Chondrocyte (in vitro differentiated cells): ENCODE measurements around the gene TPBGL. TPM values are rescaled to one million over a fixed set of nuclear protein-coding genes. Genes with fewer than 3 reads are reported as not detected.

Experiments
- DNase-seq: peaks from one replicate; pipeline ENCODE4 v3.0.0; 2021; ENCODE audit warnings: mixed read lengths, low spot score
- H3K27ac Mint-ChIP-seq: one replicate; pipeline ENCODE4 v1.8.0; 2021; ENCODE audit warnings: mild to moderate bottlenecking, moderate library complexity, mixed read lengths; ENCODE audit not compliant: unreplicated experiment
- H3K27me3 Mint-ChIP-seq: 2 replicates; pipeline ENCODE4 v1.8.0; 2021; ENCODE audit warnings: low read depth, mixed read lengths
- H3K36me3 Mint-ChIP-seq: 2 replicates; pipeline ENCODE4 v1.8.0; 2021; ENCODE audit warnings: low read depth, mixed read lengths
- H3K4me1 Mint-ChIP-seq: 2 replicates; pipeline ENCODE4 v1.8.0; 2021; ENCODE audit warnings: low read depth, mild to moderate bottlenecking, mixed read lengths
- H3K4me3 Mint-ChIP-seq: one replicate; pipeline ENCODE4 v1.8.0; 2021; ENCODE audit warnings: mild to moderate bottlenecking, moderate library complexity, mixed read lengths; ENCODE audit not compliant: unreplicated experiment
- H3K9me3 Mint-ChIP-seq: 2 replicates; pipeline ENCODE4 v1.8.0; 2021; ENCODE audit warnings: low read depth, mixed read lengths
- total RNA-seq: library from RNA; stranded (reverse); gene quantifications from 3 replicates; pipeline ENCODE4 v1.2.1, GENCODE V29; 2021
- TF ChIP-seq, protein P1 (sequence below): fragments of 200-600 bp; sonication (generic); IDR thresholded peaks from 2 replicates; pipeline ENCODE4 v1.5.0; 2021; ENCODE audit warnings: antibody characterized with exemption, mild to moderate bottlenecking, moderate library complexity

Gene TPBGL
- total RNA-seq, 1 donor from 2014 or later, result 0.82 TPM

DNA sequence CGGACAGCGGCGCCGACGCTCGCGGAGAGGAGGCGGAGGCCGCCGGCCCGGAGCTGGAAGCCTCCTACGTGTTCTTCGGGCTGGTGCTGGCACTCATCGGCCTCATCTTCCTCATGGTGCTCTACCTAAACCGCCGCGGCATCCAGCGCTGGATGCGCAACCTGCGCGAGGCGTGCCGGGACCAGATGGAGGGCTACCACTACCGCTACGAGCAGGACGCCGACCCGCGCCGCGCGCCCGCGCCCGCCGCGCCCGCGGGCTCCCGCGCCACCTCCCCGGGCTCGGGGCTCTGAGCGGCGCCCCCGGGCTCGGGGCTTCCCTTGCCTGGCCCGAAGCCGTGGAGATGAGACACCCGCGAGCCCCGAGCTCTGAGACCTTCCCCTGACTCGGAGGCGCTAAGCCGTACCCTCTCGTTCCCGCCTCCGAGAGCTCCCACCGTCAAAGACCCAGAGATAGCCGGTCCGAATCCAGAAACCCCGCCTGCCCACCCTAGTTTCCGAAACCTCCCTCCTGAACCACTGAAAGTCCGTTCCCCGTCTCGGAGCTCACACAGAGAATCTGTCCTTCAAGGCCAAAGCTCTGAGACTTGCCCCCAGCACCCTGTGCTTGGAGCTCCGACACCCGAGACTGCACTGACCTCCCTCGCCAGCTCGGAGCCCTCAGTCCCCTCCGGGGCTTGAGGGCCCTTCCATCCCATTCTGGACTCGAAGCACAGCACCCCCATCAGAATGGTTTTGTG, 1.5 kb downstream of the TPBGL start:
- DNase-seq, result peak; percentile 86
- TF ChIP-seq, protein P1, sequence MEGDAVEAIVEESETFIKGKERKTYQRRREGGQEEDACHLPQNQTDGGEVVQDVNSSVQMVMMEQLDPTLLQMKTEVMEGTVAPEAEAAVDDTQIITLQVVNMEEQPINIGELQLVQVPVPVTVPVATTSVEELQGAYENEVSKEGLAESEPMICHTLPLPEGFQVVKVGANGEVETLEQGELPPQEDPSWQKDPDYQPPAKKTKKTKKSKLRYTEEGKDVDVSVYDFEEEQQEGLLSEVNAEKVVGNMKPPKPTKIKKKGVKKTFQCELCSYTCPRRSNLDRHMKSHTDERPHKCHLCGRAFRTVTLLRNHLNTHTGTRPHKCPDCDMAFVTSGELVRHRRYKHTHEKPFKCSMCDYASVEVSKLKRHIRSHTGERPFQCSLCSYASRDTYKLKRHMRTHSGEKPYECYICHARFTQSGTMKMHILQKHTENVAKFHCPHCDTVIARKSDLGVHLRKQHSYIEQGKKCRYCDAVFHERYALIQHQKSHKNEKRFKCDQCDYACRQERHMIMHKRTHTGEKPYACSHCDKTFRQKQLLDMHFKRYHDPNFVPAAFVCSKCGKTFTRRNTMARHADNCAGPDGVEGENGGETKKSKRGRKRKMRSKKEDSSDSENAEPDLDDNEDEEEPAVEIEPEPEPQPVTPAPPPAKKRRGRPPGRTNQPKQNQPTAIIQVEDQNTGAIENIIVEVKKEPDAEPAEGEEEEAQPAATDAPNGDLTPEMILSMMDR, result no peak
- Mint-ChIP-seq H3K27me3 (peaks cover 35% of the 10 kb centered on the region), H3K4me1 (peaks cover 7% of the 10 kb centered on the region), H3K27ac (no peak overlapping the region), H3K4me3 (peak overlapping the region; percentile 76), H3K36me3 (no peaks in the 10 kb centered on the region), H3K9me3 (no peaks in the 10 kb centered on the region)

DNA sequence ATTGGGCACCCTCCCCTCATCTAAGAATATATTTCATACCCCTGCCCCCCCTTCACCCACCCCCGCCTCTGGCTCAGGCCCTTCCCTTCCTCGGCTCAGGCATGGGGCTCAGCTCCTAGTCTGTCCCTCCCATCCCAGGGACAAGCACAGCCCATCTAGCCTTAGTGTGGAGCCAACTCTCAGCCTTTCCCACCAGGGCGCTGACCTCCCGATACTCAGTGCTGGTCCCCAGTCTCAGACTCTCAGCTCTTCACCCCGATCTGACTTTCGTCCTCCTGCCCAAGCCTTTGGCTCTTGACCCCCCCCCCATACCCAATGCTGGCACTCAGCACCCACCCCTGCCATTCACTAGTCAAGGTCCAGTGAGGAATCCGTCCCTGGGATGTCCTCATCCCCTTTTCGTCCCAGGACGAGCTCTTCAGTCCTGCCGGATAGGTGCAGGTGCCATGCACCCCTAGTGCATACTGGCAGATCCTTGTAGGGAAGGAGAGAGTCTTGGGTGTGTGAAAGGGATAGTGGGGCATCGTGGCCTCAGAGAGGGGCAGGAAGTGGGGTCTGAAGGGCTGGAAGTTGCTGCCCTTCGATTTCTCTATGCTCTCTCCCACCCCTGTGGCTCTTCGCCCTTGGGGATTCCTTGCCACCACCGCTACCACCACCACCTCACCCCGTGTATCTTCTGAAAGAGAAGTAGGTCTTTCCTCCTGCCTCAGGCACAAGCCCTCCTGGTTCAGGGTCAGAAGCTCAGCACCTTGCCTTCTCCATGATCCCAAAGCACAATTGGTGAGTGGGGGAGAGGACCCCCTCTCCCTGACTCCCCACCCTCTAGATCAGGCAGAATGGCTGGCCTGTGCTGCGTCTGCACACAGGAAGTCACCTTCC, 2.4 kb downstream of the TPBGL start:
- no peaks in the 10 kb centered on the region for H3K9me3 Mint-ChIP-seq
- H3K27me3 Mint-ChIP-seq, result peaks cover 33% of the 10 kb centered on the region
- peak overlapping the region; percentile 76 for H3K4me3 Mint-ChIP-seq
- peak; percentile 64 for DNase-seq
- H3K27ac Mint-ChIP-seq, result no peak overlapping the region
- TF ChIP-seq, protein P1, result no peak
- H3K4me1 Mint-ChIP-seq, result peaks cover 7% of the 10 kb centered on the region
- H3K36me3 Mint-ChIP-seq, result no peaks in the 10 kb centered on the region

DNA sequence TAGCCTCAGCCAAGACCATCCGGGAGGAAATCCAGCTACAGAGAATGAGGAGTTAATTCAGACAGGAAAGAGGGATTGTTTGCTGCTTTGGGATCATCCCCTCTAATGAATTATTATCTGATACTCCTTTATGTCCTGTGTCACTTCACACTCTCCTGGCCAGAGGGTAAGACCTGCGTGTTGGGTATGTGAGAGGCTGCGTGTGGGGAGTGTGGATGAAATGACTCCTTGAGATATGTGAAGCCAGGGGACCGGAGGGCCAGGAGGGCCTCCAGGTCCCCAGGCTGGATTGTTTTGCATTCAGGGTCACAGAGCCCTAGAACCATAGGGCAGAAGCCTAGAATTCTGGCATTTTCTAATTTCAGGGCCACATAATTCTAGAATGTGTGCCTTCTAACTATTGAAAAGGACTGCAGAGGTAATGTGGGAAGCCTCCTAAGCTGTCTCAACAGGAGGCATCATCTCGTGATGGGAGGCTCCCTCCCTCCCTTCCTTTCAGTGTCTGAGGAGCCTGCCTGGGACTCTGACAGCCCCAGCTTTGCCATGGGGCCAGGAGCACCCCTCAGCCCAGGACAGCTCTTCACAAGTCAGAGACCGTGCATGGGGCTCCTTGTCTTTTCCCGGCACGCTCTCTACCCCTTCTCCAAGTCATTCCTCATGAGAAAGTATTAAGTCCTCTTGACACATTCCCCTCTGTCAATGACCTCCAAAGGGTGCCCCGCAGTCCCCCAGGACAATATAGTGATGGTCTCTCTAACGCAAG, 3.7 kb downstream of the TPBGL start:
- peaks cover 7% of the 10 kb centered on the region for H3K4me1 Mint-ChIP-seq
- DNase-seq, result peak; percentile 59
- no peaks in the 10 kb centered on the region for H3K36me3 Mint-ChIP-seq

GRCh38 chr11:75245356-75246005, 4.9 kb downstream of the TPBGL start:
- Mint-ChIP-seq H3K4me3 (no peak overlapping the region), H3K36me3 (no peaks in the 10 kb centered on the region), H3K27me3 (peaks cover 29% of the 10 kb centered on the region)

More for the DNA sequence above, 3.7 kb downstream of the TPBGL start:
- H3K9me3 Mint-ChIP-seq, result no peaks in the 10 kb centered on the region
- H3K27me3 Mint-ChIP-seq, result peaks cover 30% of the 10 kb centered on the region
- no peak overlapping the region for H3K4me3 Mint-ChIP-seq
- TF ChIP-seq, protein P1, result no peak
- no peak overlapping the region for H3K27ac Mint-ChIP-seq

More at GRCh38 chr11:75245356-75246005, 4.9 kb downstream of the TPBGL start:
- peaks cover 5% of the 10 kb centered on the region for H3K4me1 Mint-ChIP-seq
- TF ChIP-seq, protein P1, result no peak
- DNase-seq, result peak; percentile 30
- H3K27ac Mint-ChIP-seq, result no peak overlapping the region
- H3K9me3 Mint-ChIP-seq, result no peaks in the 10 kb centered on the region
